ENCODE data around the gene TBX15.
"Not testable (repeated sequence)": the region's sequence is repeated elsewhere in the genome, so short reads cannot be mapped to it uniquely, and the experiment has no call there.

TBX15 gene

GRCh38 chr1:118958140-118958539 is 30.0 kb downstream of the TBX15 start:
- no peak for DNase-seq

DNA sequence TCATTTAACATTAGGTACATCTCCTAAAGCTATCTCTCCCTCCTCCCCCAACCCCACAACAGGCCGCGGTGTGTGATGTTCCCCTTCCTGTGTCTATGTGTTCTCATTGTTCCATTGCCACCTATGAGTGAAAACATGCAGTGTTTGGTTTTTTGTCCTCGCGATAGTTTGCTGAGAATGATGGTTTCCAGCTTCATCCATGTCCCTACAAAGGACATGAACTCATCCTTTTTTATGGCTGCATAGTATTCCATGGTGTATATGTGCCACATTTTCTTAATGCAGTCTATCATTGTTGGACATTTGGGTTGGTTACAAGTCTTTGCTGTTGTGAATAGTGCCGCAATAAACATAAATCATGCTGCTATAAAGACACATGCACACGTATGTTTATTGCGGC is 30.6 kb downstream of the TBX15 start:
- not testable (repeated sequence) for DNase-seq

DNA sequence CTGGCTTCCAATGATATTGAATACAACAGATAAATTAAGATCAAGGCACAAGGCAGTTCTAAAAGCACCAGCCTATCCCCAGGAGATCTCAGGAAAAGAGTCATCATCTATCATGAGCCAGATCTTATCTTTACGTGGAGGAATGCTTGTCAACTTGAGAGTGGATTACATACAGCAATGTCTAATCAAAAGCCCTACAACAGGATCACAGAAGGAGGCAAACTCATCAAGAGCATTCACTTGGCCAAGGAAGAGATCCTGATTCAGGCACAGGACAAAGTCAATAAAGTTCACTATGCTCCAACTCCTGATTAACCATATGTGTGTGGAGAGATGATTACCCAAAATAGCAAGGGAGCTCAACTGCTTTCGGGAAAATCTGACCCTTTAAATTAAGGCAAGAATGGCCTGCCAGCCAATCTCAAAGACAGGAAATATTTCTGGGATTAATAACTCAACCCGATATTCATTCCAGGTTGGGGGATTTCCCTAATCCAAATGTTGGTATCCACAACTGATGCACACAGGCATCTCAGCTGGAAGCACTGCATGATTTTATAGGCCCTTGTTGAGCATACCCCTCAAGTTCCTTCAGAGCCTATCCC is 33.7 kb downstream of the TBX15 start:
- DNase-seq, result no peak

DNA sequence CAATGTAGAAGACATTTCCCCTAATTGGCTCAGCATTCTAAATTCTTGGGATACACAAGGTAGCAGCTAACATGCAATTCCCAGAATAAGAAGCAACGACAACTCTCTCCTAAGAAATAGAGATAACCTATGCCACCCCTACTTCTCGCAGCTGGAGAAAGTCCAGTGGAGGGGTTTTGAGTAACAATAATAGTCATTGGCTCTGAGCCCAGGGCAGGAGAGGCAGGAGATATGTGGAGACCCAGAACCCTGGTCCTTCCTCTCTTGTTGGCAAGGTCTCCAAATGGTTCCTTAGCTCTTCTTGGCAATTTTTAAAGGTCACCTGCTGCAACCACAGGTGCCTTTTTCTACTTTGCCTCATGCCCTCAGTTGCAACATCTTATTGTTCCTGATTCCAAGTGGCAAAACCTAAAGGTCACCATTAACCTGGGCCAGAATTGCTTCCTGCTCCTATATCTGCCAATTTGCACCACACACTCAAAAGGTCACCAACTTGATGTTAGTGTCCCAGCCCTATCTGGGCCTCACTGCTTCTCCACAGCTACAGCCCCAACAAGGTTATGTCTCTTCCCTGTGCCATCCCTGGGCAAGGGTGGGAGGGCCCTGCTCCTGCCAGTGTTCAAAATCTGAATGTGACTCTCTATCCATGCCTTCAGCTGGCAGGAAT is 36.7 kb downstream of the TBX15 start:
- DNase-seq, result no peak

GRCh38 chr1:118949315-118949714 is 38.8 kb downstream of the TBX15 start:
- DNase-seq, result no peak

DNA sequence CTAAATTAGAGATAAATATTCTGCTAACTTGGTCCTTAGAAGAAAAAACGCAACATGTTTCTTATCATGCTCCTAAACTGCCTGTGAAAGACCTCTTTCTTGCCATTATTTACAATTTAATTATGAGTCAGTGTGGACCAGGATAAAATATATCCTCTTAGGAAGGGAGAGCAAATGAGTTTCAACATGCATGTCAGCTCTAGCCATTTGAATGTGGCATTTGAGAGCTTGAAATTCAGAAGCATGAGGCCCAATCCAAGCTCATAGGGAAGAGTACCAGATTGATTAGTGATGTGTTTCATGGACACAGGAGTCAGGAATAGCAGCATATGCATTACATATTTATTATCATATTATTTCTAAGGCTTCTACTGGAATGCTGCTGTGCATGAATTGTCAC is 39.3 kb downstream of the TBX15 start:
- no peak for DNase-seq

DNA sequence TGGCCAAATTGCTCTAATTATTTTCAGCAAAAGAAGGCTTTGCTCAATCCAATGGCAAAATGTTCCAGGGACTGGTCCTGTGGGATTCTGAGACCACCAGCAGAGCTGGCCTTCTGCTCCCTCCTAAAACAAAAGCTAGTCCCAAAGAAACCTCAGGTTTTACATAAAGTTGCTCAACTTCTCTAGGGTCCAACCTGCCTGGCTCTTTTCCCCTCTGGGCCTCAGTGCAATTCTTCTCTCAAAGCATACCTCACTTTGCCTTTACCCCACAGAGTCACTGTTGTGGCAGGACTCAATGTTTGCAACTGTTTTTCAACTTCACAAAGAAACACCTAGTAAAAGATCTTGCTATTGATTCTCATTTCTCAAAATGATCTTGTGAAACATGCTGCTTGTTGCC is 39.8 kb downstream of the TBX15 start:
- DNase-seq, result no peak

GRCh38 chr1:118947790-118948189 is 40.4 kb downstream of the TBX15 start:
- DNase-seq, result no peak

- no peak for DNase-seq
These were observed 41.0 kb downstream of the TBX15 start for GRCh38 chr1:118947003-118947765.

GRCh38 chr1:118945489-118945888 is 42.7 kb downstream of the TBX15 start:
- DNase-seq, result no peak

DNA sequence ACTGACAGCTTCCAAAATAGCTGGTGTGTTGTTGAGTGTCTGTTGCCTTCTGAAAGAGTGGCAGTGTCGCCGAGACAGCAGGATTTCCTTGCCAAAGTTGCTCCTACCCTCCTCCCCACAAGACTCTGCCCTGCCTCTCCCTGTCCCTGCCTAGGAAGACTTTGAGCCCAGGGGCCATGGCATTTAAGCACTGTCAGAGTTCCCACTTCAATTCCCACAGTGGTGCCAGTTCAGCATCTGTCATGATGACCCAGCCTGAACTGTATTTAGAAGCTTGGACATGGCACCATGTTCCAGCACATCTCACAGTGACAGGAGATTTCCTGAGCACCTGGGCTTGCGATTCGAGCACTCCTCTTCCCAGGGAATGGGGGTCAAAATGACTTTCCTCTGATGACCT is 43.6 kb downstream of the TBX15 start:
- no peak for DNase-seq

DNA sequence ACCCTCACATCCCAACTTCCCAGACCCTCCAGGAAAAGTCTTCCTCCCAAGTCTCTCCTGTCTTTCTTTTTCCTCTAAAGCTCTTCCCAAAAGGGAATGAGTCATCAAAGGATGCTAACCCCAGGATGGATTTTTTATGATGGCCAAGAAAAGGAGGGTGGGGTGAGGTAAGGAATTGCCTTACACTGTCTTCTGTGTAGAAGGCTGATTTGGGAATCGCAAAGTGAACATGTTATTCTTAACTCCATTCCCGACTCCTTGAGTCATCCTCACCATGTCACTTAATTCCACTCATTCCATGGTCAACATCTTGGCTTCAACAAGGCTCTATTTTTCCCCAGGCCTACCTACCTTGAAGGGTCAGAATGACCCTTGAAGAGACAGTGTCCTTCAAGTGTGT is 44.0 kb downstream of the TBX15 start:
- no peak for DNase-seq

DNA sequence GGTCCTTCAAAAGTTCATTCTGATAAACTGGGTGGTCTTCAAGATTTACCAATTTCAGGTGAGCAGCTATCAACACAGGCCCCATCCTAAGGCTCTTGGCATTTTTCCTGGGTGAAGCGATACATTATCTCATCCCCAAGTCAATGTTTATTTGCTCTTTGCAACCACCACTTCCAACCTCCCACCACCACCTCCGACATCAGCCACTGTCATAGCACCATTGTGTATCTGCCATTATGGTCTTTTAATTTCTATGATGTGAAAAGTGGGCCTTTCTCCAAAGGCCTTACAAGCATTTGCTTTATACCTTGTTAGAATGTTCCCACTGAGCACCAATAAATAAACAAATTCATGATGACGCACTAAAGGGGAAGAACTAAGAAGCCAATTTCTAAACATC is 47.2 kb downstream of the TBX15 start:
- DNase-seq, result no peak

DNA sequence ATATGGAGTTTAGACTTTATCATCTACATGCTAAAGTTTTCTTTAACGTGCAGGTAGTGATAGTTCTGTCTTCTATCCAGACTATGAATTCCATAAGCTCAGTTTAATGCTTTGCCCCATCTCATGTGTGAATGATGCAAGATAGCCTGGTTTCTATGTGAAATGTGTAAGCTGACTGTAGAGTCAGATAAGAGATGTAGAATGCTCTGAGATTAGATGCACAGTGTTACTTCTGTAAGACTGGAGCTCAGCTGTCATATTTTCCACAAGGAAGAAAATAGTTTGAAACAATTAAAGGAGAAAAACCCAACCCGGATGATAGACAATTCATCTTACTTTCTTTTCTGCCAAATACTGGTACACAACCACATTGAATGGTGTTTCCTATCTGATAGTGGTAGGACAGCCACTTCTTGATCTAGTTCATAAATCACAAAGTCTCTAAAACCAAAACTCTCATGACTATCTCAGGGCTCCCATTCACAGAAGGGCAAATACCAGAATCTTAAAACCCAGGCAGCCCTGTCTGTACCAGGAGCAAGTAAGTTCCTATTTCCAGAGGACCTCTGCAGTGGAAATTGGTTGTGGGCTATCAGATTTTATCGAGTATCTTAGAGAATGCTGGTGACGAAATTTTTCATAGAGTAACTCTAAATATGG is 50.6 kb downstream of the TBX15 start:
- no peak for DNase-seq

DNA sequence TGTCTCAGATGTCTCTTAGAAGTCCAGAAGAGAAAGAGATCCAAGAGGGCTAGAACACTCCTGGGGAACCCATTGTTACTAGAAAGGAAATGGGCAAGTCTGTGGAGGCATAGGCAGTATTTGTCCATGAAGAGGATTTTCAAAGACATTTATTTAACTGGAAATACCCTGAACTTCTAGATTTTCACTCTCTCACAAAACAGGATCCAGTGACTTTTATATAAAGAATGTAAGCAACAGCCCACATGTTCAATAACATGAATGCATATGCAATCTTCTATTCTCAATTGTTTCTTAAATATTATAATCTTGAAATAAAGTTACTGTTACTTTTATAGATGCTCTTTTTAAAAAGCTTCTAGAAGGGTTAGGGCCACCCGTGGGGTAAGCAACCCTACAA is 53.4 kb downstream of the TBX15 start:
- no peak for DNase-seq

DNA sequence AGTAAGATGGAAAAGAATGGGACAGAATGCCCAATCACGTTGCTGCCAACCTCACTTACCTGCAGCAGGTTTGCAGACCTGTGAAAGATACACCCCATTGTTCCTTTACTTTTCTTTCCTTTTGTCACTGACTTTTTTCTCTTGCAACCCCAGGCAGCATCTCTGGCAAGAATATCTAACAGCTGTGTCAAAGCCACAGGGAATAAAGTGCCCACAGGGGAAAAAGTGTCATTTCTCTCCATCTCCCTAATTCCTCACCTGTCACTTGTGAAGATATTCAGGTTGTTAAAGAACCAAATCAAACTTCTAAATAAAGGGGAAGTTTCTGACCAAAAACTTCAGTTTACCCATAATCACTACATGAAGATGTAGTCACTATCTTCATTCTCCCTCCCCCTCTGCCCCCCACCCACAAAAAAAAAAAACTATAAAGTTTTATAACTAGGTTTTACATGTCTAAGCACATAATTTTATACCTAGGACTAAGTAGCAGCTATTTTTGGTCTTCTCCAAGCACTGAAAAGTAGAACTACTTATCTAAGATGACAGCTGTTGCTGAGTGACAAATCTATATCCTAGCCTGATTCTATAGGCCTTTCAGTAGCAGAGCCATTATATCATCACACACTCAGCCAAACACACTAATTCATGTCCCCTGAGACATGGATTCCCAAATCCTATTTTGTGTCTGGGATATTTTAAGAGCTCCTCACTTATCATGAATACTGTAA is 54.9 kb downstream of the TBX15 start:
- no peak for DNase-seq

DNA sequence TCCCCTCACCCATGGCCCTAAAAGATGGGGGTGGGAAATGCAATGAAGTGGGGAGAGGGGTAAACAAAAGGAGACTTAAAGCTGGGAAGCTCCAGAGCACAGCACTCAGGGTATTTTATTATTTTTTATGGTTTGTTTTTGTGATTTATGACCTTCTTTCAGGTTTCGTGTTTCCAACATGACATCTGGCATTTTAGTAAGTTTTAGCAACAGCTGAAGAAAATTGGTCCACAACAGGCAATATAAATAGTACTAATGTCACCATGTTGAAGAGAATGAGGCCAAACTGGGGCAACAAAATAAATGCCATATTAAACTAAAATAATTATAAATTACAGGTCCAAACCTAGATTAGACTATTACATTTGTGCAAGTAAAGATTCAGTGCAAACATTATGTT is 56.3 kb downstream of the TBX15 start:
- DNase-seq, result no peak

DNA sequence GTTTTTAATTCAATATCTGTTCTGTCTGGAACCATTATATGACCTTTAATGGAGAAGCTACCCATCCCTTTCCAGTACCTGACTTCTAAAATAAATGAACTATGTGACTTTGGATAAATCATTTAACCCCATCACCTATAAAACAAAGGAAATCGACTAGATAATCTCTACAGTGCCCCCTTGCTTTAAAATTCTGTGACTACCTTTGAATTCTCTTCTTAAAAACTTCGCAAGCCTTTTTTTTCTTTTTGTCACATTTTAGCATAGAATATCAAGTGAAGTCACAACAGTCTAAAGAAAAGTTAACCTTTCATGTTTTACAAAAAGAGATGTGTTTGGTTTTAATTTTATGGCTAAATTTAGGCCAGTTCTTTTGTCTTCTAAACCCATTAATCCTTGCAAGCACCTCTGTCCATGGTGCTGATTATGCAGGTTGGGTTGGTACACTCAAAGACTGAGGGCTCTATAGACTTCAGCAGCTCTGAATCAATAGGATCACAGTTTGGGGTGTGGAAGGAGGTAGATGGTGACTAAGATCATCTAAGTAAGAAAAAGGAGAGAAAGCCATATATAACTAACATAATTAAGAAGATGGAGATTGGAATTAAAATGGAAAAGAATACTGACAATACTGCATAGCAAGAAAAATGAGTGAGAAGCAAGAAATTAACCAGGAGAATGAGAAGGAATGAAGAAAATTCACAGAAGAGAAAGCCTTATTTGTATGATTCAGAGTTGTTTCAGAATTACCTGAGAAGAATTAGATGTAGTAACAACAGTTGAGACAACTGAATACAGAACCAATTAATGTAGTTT is 59.2 kb downstream of the TBX15 start:
- no peak for DNase-seq

DNA sequence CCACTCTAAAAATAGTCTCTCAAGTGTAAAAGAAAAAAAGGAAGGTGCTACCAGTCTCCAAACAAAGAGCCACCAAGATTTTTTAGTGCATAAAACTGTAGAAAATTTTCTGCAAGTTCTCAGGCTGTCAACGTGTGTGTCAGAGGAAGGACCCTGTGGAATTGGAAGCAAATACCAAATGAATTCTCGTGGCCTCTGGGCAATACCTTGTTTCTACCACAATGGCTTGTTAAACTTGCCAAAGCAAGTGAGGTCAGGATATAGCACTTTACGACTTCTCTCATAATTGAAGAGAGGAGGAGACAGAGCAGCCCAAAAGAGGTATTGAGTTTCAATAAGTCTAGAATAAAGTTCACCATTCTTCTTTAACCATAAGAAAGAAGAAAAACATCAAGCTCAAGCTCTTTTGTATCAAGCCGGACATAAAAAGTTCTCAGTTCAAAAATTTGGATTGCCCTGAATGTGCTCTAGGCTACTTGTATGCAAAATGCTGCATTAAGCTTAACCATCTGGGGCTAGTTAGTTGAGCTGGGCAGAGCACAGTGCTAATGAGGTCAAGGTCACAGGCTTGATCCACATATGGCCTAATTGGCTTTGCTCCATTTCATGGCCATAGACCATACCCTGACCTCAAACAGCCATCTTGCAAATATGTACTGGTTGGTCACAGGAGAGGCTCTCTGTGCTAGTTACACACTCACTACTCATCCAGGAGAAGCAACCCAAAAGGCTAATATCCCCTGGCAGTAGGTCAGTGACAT is 60.5 kb downstream of the TBX15 start:
- no peak for DNase-seq

GRCh38 chr1:118926261-118926660 is 61.9 kb downstream of the TBX15 start:
- no peak for DNase-seq

- DNase-seq, result no peak
These were observed 62.5 kb downstream of the TBX15 start for GRCh38 chr1:118925651-118926050.

Measured in CD4-positive, alpha-beta T cell treated with Interleukin-1 beta for 1 hour (primary cell).